ENCODE measurements around the gene SBNO2.
A peak's percentile ranks its signal among the peaks of the same experiment; 100 is the strongest.

Gene SBNO2

GRCh38 chr19:1104311-1105007, 69.6 kb downstream of the SBNO2 start:
- DNase-seq, result no peak

- peak; percentile 100 for DNase-seq
These were observed 70.3 kb downstream of the SBNO2 start, which contains the start of gene GPX4 for GRCh38 chr19:1103708-1104310. Gene GPX4 (plus strand): TSS chr19:1103994. CDS start chr19:1104044, 50 bp downstream.

DNA sequence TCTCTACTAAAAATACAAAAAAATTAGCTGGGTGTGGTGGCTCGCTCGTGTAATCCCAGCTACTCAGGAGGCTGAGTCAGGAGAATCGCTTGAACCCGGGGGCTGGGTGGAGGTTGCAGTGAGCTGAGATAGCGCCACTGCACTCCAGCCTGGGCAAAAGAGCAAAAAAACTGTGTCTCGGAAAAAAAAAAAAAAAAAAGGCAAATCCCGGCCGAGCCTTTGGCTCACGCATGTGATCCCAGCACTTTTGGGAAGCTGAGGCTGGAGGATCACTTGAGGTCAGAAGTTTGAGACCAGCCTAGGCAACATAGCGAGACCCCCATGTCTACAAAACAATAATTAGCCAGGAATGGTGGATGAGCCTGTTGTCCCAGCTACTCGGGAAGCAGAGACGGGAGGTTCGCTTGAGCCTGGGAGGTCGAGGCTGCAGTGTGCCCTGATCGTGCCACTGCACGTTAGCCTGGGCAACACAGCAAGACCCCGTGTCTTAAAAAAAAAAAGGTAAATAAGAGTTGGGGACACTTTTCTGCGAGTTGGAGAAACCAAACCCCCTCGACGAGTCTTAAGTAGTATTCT, 70.8 kb downstream of the SBNO2 start:
- no peak for DNase-seq

- peak; percentile 88 for DNase-seq
These were observed 71.5 kb downstream of the SBNO2 start for GRCh38 chr19:1102407-1103131.

DNA sequence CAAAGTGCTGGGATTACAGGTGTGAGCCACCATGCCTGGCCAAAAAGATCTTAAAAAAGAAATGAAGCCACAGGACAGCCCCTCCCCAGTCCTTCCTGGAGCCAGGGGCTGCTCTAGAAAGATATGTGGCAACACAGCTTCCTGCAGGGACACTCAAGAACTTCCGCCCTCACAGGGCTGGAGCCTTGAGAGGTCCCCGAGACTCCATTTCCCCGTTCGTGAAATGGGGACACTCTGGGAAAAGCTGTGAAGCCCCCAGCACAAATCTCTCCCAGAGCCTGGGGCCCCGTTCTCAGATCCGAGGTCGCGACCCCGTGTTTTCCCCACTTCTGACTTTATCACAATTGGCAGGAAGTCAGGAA, 72.8 kb downstream of the SBNO2 start:
- no peak for DNase-seq

- DNase-seq, result no peak
These were observed 75.7 kb downstream of the SBNO2 start for GRCh38 chr19:1098177-1099051.

GRCh38 chr19:1097810-1098176, 76.3 kb downstream of the SBNO2 start:
- DNase-seq, result no peak

DNA sequence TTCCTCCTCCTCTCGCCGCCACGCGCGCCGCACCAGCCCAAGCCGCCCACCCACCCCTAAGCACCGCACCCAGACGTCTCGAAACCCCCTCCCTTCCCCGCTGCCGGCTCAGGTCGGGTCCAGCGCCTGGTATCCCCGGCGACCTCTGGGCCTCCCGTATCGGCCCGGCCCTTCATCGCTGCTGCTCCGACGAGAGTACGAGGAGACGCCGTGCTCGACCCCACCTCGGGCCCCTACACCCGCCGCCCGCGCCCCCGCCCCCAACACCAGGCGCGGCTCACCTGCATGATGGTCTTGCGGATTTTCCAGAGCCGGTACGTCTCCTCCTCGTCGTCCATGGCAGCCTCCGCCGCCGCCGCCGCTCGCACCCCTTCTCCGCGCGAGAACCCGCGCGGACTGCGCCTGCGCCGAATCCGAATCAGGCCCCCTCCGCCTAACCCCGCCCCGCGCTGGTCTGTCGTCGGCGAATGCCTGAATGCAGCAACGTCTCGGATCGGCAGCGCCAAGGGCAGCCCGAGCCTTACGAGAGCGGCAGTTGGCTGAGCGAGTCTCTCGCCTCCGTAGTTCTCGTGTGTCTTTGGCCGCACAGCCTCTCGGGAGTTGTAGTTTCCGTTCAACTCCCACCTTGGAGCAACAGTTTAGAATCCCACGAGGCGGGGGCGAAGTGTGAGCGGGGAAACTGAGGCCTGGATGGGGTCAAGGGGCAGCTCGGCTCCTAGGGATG, 78.9 kb downstream of the SBNO2 start, which contains the start of gene POLR2E:
Gene POLR2E (minus strand): TSS at position 398 of the 724 bp plus-strand sequence. CDS start 60 bp downstream, at position 338.
- DNase-seq, result peak; percentile 96

- no peak for DNase-seq
These were observed 79.5 kb downstream of the SBNO2 start for GRCh38 chr19:1094655-1094977.

- no peak for DNase-seq
These were observed 80.1 kb downstream of the SBNO2 start for GRCh38 chr19:1093811-1094553.

DNA sequence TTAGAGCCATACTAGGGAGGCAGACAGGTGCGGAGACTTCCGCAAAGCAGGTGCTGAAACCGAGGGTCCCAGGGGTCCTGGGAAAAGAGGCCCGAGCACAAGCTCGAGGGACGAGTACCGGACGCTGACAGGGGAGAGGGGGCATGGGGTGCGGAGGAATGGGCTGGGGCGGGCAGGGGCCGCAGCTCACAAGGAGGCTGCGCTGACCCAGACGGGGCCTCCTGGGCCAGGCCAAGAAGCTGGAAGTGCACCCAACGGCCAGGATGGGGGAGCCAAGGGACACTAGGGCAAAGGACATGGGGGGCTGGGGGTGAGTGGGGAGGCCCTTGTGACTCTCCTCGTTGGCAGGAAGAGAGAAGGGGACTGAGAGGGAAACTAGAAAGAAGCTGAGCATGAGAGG, 80.7 kb downstream of the SBNO2 start:
- no peak for DNase-seq

DNA sequence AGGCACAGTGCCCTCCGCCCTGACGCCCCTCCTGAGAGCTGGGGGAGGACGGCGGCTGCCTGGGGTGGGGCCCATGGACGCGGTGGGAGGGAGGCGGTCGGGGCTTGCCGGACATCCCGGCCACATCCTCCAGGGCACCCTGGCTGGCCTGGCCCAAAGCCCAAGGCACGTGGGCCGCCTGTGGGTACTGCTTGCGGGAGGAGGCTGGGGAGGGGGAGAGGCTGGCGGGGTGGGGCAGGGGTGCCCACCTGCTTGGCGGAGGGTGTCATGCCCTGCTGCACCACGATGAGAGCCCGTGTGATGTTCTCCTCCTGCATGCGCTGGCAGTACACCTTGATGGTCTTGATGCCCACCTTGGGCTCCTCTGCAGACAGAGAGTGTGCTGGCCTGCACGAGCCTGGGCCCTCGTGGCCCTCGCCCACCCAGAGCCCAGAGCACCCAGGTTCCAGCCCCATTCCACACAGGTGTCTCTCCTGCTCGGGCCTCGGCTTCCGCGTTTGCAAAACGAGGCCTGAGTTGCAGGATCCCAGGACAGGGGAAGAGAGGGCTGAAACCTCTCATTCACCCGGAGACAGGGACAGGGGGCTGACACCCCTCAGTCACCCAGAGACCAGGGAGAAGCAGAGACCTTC, 82.4 kb downstream of the SBNO2 start:
- DNase-seq, result no peak

- DNase-seq, result no peak
These were observed 83.1 kb downstream of the SBNO2 start for GRCh38 chr19:1090731-1091543.

- no peak for DNase-seq
These were observed 84.2 kb downstream of the SBNO2 start for GRCh38 chr19:1089891-1090290.

DNA sequence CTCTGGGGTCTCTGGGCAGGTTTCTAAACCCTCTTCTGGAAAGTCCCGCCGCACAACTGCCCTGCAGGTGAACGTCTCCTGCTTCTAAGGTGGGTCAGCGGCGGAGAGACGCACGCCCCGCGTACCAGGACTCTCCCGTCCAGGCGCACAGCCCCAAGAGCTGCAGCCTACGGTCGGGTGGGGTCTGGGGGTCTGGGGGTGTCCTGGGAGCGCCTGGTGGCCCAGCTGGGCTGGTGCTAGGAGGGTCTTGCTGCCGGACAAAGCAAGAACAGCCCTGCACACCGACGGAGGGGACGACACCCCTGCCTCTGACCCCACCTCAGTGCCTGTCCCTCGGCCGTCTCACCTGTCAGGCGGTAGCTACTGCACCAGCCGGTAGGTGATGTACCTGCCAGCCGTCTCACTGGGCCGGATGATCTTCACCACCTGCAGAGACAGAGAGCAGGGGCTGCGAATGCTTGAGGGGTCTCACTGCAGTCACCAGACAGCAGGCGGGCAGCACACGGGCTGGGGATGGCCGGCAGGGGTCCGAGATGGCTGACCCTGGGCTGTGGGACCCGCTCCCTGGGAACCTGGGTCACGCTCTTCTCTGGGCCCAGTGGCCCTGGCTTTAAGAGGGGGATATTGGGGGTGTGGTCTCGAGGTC, 84.8 kb downstream of the SBNO2 start:
- DNase-seq, result no peak

DNA sequence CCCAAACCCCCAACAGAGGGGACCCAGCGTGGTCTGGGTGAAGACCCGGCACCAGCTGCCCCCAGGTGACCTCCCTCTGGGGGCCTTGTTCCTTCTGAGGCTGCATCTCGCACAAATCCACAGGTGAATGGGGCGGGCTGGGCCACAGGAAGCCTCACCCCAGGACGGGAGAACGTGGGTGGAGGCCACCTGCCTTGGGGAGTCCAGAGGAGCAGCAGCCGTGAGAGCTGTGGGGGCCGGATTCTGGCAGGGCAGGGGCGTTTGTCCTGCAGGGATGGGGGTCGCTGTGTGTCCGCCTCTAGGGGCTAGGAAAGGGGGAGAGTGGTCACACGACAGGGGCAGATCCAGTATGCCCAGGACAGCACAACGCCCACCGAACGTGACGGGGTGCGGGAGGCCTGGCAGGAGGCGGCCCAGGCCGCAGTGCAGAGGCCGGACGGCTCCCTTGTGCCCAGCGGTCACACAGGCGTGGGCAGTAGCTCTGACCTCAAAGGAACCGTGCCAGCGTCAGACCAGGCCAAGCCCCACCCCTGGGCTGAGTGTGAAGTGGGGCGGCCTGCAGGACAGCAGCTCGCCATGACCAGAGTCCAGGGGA, 85.6 kb downstream of the SBNO2 start:
- no peak for DNase-seq

DNA sequence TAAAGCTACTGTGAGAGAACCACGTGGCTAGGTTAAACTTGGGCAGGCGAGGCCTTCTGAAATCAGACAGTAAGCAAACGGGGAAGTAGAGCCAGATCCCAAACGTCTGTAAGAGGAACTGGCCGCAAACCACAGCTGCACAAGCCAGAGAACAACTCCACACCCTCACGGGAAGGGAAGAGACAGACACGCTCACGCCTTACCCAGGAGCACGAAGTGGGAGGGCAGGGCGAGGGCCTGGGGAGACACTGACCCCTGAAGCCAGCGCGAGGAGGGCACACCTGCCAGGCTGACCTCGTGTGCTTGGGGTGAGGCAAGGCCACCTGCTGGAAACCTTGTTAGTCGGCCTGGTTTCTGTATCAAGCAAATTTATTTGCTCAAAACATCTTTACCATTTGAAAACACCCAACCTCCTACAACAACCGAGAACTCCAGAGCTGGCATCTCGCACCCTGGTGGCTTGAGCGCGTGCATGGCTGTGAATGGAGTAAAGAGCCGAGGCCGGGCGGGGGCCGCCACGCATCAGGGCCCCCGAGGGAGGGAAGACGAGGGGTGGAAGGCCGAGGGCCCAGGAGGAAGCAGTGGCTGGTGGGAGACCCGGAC, 86.2 kb downstream of the SBNO2 start:
- DNase-seq, result no peak

DNA sequence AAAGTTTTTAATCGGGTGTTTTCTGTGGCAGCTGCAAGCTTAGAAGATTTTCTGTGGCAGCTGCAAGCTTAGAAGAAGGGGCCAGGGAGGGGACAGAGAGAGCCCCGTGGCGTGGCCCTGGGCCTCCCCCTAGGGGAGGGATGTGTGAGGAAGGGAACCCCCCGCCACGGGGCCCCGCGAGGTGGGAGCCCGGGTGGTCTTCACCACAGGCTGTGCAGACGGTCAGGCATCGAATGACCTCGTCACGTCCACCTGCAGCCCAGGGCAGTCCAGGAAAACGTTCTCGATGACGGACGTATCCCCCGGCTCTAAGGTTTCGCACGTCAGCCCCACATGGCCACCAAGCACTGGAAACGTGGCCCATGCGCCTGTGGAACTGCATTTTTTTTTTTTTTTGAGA, 87.5 kb downstream of the SBNO2 start:
- no peak for DNase-seq

All from amniotic stem cell (primary cell).